GM18517 (cell line): ENCODE measurements around the gene SMIM45.

Experiments used
- ATAC-seq: cut with Tn5 transposase; IDR thresholded peaks from one replicate; pipeline ENCODE4 v1.9.1; 2021; ENCODE audit warnings: mild to moderate bottlenecking, moderate library complexity; ENCODE audit not compliant: unreplicated experiment

Gene SMIM45

GRCh38 chr22:41998361-41999261, 46.7 kb downstream of the SMIM45 start, which contains the start of gene WBP2NL:
TSS of gene WBP2NL (plus strand) at chr22:41998788. CDS start at chr22:41998819, 31 bp downstream.
- peak; percentile 69 for ATAC-seq

GRCh38 chr22:42000466-42000865, 48.5 kb downstream of the SMIM45 start:
- ATAC-seq, result no peak

DNA sequence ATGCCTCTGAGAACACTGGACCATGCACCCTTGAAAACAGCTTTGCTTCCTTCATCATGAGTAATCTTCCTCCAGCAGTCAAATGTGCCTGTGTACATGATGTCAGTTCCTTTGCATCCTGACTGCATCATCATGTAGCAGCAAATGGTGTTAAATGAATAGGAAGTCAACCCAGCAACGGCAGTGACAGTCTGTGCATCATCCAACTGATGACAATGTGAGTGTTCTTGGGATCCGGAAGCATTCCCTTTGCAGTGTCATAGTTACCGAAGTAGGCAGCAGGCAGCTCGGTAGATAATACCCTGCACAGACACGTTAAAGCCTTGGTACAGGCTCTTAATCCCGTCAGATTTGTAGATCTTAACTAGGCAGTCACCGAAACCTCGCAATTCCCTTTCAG, 49.2 kb downstream of the SMIM45 start:
- ATAC-seq, result no peak

DNA sequence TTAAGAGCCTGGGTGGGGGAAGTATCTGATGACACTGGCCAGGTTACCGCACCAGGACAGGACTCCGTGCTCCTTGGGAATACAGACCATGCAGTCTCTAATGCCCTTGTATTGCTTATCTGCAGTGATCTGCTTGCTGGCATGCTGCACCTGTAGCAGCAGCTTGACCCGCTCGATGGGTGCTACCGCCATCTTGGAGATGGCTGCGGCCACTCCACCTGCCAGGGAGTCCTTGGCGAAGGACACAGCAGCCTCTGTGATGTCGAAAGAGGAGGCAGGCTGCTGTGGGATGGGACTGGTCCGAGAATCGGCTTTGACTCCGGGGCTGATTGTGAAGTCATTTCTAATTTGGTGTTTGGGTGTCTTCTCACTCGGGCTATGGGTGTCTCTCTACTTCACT, 49.8 kb downstream of the SMIM45 start:
- no peak for ATAC-seq

GRCh38 chr22:42007922-42008321, 56.0 kb downstream of the SMIM45 start:
- no peak for ATAC-seq
